Prostate gland (tissue), 2 donors: ENCODE data around the gene PRDM16.

ENCODE experiments used
- POLR2A ChIP-seq: fragments of 450-650 bp; IDR thresholded peaks from one replicate; pipeline ENCODE4 v1.6.1; 2016; ENCODE audit warnings: antibody characterized with exemption, mild to moderate bottlenecking
- TF ChIP-seq, protein P1 (sequence below), 4 experiments: fragments of 200-600 bp in 2 of 4; fragments of 450-650 bp in 2 of 4; sonication (generic) in 2 of 4; IDR thresholded peaks; 1 replicate in 3 of 4; 2 replicates in 1 of 4; pipeline ENCODE4 v1.5.1; 2016 to 2019; ENCODE audit warnings: antibody characterized with exemption in 4 of 4, mild to moderate bottlenecking in 2 of 4, moderate library complexity in 2 of 4

DNA sequence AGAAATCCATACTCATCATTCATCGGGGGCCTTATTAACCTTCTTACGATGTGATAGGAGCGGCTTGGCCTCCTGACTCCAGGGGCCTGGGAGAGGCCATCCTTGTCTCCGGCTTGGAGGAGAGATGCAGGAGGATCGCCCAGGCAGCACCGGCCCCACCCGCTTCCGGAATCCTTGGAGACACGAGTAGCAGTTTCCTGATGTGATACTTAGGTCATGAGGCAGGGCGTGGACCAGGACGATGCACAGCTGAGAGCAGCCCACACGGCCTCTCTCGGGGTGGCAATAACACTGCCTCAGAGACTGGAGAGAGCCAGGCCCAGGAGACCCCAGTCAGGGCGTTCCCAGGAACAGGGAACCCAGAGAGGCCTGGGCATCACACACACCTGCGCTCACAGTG lies 221.9 kb downstream of the PRDM16 start:
- TF ChIP-seq, protein P1, sequence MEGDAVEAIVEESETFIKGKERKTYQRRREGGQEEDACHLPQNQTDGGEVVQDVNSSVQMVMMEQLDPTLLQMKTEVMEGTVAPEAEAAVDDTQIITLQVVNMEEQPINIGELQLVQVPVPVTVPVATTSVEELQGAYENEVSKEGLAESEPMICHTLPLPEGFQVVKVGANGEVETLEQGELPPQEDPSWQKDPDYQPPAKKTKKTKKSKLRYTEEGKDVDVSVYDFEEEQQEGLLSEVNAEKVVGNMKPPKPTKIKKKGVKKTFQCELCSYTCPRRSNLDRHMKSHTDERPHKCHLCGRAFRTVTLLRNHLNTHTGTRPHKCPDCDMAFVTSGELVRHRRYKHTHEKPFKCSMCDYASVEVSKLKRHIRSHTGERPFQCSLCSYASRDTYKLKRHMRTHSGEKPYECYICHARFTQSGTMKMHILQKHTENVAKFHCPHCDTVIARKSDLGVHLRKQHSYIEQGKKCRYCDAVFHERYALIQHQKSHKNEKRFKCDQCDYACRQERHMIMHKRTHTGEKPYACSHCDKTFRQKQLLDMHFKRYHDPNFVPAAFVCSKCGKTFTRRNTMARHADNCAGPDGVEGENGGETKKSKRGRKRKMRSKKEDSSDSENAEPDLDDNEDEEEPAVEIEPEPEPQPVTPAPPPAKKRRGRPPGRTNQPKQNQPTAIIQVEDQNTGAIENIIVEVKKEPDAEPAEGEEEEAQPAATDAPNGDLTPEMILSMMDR (IDR thresholded peaks at IDR 0.05) = no peak
- no peak for TF ChIP-seq POLR2A
